Activated CD8-positive, alpha-beta memory T cell treated with anti-CD3 and anti-CD28 coated beads, Interleukin-2, amount 50 U/mL, for 1 hour (primary cell): ENCODE results near the gene PPP3R2.
"Not testable (repeated sequence)": the region's sequence is repeated elsewhere in the genome, so short reads cannot be mapped to it uniquely, and the experiment has no call there.

Experiments
- DNase-seq: peaks from one replicate; pipeline ENCODE4 v3.0.0-alpha.2; 2020; ENCODE audit errors: extremely low read depth

The PPP3R2 gene, protein sequence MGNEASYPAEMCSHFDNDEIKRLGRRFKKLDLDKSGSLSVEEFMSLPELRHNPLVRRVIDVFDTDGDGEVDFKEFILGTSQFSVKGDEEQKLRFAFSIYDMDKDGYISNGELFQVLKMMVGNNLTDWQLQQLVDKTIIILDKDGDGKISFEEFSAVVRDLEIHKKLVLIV

DNA sequence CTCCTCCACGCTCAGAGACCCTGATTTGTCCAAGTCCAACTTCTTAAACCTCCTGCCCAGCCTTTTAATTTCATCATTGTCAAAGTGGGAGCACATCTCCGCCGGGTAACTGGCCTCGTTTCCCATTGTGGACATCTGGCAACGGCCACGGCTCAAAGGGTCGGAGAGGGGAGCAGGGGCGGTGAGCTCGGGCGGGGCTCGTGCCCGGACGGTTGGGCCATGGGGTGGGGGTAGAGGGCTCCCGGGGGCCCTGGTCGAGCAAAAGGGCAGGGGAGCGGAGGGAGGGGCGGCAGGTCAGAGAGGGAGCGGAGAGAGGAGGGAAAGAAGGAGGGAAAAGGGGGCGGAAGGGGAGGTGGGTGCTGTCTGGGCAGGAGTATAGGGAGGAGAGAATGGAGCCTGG is at the start of gene PPP3R2:
Gene PPP3R2 (minus strand): TSS at position 174 of the 400 bp plus-strand sequence. CDS start 48 bp downstream, at position 126.
- DNase-seq: no peak

DNA sequence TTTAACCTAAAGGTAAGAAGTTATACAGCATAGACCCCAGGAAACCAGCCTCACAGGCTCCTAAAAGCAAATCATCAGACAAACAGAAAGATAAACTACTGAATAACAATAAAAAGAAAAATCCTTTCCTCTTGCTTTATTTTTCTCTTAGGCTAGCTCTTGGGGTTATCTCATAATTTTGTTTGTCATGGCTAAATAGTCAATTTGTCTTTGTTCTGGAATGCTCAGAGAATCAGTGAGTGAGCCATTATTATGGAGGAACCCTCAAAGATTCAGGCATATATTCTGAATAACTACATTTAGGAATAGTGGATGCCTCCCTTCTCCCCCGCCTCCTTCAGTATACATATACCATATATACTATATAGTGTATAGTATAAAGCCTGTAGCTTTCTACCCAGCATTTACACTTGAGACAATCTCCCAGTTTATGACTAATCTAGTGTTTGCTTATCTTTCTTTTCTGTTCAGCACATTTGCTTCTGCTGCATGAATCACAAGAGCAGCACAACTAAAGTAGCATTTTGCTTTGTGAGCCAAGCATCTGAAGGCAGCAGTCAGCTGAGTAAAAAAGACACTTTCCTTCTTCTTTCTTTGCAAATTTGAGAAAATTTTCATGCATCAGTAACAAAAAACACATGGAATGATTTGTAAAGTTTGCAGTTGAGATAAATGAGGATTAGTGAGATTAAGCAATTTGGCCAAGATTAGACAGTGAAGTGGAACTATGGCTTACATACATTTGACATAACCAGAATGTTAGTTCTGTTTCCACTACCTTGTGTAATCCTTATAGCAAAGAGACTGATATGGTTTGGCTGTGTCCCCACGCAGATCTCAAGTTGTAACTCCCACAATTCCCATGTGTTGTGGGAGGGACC is 45.3 kb upstream of the PPP3R2 start:
- no peak for DNase-seq

DNA sequence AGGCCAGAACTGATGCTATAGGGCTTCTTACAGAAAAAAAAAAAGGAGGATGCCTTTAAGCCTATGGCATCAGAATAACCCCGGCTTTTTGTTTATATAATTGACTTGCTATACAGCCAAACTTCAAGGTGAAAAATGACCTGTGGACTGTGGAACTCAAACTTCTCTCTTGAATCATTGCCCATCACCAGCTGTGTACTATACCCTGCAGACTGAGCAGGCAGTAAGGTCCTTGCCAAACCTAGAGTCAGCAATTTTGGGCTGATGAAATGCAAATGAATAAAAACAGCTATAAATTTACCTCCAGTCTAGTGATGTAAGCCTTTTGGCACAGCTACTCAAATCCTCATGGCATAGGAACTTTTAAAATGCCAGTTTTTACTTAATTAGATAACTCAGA is 44.5 kb upstream of the PPP3R2 start:
- DNase-seq: no peak

DNA sequence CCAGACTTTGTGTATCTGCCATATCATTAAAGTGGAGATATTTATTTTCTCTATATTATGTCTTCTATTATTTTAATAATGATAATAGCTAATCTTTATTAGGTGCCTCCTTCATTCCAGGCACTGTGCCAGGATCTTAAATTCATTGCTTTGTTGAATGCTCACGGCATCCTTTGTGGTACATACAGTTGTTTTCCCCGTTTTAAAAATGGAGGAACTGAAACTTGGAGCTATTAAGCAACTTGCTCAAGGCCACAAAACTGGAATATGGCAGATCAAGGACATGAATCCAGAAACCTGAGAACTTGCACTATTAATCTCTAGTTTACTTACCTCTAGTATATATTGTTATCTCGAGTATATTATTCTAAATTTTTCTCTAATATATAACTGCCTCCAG is 41.5 kb upstream of the PPP3R2 start:
- no peak for DNase-seq

DNA sequence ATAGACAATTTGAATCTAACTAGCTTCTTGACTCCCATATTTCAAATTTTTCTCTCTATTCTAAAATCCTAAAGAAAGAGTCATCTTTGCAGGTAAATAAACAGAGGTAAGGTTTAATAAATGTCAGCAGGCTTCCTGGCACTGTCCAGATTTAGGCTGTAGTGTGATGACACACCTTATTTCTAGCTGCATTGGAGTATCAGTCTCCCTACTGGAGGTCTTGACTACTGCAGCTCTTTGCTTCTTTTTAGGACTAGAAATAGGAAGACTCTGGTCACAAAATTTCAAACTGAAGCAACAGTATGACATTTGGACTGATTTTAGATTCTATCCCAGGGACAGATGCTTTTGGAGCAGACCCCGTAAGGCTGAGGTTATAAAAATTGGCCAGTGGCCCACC is 40.7 kb upstream of the PPP3R2 start:
- no peak for DNase-seq

DNA sequence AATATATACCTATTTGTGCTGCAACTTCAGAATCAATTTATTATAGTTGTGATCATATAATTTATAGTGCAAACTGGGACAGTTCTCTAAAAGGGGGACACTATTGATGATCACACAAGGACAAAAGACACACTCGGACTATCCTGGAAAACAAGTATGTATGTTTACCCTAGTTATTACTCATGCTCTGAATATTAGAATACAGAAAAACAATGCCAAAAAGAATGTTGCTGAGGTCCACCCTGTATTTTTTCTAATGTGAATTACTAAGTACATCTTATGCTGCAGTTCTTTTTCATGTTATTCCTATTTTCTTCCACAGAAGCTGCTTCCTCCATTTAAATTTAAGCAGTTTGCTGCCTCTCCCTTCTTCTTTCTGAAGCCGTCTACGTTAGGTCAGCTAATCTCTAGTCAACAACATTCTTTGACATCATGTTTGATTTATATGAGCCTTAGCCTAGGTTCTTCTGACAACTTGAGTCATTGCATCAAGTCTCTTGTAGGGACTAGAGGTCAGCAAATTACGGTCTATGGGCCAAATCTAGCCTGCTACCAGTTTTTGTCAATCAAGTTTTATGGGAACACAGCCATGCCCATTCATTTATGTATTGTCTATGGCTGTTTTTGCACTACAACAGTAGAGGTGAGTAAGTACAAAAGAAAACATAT is 40.1 kb upstream of the PPP3R2 start:
- no peak for DNase-seq

DNA sequence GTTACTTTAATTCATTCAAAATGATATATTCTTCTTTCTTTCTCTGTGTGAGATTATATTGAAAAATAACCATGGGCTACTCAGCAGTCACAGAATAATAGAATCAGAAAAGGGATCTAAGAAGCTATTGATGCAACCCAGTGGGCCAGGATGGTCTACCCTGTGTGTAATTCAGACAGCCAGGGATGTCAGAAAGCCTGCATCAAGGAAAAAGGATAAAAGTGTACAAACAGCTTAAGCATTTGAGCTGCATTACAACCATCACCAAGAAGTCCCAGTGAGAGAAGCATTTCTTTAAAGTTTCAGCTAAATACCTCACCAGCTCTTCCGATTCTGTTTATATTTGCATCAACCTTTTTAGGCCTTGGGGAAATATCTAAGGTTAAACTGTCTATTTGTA is 37.8 kb upstream of the PPP3R2 start:
- DNase-seq: no peak

DNA sequence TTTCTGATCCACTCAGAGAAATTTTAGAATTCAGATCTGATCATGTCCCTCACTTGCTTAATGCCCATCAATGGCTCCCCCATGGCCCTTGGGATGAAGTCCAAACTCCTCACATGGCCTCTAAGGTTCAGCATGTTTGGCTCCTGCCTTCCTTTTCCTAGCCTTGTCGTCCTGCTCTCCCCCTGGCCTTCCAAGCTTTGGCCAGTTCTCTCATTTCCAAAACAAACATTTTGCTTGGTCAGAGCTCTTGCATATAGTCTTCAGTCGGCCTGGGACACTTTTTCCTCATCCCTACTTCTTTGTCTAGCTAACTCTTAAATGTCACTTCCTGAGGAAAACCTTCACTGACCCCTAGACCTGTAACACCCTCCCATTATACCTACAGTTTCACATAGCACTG is 37.1 kb upstream of the PPP3R2 start:
- no peak for DNase-seq

DNA sequence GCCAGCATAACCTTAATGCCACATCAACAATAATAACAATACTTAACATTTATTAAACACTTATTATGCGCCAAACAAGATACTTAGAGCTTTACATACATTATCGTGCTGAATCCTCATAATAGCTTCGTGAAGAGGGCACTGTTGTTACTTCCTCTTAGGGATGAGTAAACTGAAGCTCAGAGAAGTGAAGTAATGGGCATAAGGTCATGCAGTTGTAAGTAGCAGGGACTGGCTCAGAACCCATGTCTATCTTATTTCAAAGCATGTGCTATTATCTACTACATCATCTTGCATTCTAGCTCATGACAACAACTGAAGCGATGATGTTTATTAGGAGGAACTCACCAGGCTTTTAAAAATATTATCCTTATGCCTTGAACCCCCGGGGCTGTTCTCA is 34.9 kb upstream of the PPP3R2 start:
- DNase-seq: no peak

DNA sequence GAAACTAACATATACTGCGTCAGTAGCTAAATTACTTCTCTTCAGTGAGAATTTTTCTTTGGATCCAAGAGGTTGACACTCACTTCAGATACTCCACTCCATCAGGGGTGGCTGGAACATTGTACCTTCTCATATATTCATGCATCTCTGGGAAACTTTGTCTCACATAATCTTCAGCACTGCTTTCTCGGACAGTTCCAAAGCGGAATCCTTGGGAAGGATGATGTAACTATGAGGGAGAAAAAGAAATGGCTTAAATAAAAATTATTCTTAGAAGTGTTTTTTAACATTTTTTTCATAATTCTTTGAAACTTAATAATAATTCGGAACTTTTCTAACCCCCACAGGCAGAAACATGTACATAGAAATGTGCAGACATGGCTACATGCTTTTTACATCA is 33.4 kb upstream of the PPP3R2 start:
- DNase-seq: no peak

DNA sequence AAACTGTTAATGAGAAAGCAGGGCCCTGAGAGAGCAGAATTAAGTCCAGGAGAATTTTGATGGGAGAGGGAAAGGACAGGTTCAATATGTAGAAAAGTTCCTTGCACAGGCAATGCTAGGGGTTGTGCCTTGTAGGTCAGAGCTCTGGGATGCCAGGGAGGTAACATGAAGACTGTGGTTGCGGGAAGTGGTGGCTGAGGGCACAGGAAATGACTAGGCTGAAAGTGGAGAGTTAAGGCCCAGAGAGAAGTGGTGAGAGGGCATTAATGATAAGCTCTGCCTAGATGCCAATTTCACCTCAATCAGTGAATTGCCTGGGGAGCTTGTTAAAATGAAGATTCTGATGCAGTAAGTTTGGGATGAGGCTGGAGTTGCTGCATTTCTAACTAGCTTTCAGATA is 31.5 kb upstream of the PPP3R2 start:
- no peak for DNase-seq

DNA sequence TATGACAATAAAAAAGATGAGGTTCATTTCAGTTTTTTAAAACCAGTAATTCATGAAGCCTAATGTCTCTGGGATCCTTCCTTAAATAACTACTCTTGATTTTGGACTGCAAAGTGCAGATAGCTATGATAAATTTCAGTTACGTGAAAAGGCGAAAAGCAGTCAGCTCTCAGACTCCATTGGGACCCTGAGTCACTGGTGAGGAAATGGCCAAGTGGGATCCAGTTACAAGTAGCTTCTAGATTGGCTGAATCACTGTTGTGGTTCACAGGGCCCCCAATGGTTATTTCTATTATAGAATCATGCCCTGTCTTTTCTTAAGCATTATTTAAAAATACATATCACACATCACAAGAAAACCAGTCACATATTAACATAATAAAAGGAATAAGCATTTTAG is 31.1 kb upstream of the PPP3R2 start:
- DNase-seq: no peak

DNA sequence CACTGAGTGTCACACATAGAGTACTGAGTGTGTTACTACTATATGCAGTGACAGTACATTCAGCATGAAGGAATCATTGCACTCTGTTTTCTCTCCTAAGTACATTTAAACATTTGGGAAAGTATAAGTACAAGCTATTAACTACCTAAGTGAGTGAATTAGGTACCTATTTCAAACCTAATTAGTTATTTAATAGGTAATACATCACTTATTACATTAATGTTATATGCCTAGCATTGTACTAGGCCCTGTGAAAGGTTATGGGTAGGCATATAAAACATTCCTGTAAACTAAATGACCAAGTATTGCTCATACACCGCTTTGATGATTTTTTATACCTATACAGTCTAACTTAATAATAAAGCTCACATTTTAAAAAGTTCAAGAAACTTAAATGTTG is 25.7 kb upstream of the PPP3R2 start:
- DNase-seq: no peak

DNA sequence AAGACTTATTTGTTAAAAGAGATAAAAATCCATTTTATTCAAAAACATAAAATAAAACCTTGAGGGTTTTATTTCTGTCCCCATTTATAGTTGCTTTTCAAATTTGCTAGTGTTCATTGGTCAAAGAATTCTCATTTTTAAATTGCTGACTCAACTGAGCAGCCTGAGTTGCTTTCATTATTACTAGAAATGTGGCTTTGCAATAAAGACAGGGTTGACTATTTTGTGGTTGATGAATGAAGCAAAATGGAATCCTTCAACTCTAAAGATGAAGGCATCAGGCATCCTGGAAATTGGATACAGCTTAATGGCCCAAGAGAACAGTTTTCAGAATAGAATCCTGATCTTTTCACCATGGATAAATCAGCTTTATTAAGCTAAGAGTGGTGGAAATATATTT is 23.9 kb upstream of the PPP3R2 start:
- no peak for DNase-seq

DNA sequence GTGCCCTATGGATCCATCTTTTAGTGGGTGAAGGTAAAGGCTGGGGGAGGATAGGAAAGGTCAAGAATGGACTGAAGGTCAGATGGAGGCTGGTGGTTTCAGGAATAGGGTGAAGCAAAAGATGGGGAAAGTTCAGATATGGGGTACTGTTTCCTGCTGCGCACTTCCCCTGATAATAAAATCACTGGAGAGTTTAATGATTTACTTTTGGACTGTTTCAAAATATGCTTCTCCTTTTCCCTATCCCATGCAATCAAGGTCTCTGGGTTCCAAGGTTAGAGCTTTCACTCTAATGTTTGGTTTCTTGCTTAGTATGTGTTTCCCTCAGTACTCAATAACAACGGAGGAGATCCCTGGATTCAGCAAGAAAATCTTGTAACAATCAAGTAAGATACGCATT is 10.8 kb upstream of the PPP3R2 start:
- no peak for DNase-seq

DNA sequence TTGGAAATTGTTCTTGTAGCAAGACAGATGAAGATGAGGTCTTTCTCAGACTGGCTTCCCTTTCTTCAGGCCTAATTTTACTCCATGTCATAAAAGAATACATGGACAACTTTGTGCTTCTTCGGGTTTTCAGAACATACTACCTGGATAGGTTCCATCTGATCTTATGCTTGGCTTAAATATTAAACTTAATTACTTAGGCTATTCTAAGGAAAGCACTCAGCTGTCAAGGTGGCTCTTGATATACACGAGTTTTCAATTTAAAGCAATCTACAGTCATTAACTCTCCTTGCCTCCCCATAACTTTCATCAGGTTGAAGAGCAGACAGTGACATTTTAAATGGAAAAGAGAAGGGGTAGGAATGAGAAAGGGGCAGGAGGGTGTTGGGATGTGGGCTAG is 9.5 kb upstream of the PPP3R2 start:
- DNase-seq: no peak

DNA sequence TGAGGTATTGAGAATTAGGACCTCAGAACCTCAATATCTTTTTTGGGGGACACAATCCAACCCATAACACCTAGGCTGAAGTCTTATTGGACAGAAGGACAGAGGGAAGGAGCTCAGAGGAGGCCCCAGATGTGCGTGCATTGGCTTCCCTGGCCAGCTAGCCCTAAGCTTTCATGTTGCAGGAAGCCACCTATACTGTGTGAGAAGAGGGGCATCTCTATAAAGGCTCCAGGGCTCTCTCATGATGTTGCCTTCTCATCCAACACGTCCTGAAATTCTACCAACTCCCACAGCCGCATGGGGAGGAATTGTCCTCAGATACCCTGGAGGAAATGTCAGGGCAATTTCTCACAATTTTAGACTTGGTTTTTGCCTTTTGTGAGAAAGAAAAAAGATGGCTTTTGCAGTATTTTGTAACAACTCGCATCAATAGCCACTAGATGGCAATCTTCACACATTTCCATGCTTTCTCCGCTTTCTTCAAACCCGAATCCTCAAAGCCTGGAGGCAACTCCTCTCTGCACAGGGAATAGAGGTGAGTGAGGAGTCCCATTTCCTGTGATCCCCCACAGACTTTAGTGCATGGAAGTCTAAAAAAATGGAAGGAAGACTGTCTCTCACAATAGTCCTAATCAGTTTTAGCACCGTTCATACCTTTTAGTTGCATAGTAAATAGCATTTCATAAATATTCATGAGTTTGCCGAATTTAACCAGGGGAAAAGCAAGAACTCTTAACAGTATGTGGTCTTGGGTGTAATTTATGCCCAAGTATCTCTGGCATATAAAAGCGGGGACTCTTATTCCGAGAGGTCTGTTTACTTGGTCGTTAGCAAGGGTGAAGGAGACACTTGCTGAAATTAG is 7.4 kb upstream of the PPP3R2 start:
- no peak for DNase-seq

DNA sequence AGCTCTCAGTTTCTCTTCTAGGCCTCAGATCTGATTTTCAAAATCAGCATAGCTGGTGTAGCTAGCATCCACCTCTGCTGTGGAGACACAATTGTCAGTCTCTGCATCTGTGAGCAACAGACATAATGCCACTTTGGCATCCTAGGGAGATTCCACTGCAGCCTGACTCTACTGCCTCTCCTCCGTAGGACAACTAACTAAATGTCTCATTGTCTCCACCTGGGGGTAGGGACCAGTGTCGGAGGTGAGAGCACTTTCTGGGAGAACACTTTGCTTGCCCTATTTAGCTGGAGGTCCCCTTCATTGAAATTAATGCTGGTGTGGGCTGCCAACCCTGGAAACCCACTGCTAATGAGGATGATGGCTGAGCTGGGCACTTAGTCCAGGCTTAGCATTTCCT is 1.4 kb downstream of the PPP3R2 start:
- DNase-seq: no peak

DNA sequence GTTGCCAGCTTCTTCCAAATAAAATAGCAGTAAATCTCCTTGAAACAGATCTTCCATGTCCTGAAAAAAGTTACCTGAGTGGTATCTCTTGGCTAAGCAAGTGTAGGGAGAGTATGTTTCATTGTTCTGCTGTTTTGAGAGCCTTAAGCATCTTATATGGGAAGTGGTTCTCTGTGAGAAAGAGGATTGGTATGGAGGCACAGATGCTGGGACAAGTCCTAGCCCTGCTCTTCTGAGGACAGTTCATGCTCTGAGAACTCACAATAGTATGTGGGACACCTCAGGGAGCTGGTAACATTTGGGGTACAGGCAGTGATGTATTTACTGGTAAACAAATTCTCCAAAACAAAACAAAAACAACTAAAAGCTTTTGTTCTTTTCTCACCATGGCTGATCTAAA is 2.0 kb downstream of the PPP3R2 start:
- no peak for DNase-seq

DNA sequence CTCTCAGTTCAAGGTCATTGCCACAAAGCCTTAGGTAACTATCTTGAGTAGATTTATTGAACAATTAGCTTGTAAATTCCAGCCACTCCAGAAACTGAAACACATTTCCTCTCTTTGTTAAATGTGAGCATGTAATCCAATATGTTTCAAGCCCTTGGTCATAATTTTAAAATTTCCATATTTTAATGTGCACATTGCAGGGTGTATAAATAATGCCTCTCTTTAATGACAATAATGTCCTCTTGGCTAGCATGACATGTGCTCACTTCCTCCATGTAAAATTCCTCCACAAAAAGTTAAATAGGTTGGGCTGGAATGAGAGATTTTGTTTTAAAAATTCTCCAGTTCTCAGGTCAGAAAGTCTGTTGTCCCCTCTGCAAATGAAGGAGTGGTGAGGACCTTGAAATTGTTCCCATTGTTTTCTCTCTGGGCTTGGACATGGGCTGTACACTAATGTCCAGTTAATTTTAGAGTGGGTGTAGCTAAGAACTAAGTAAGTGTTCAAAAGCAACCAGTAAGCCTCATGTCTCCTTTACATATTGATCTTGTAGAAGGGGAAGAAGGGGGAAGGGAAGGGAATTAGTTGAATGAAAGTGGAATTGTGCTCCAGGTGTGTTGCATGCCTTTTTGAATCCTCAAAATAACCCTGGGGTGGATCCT is 2.9 kb downstream of the PPP3R2 start:
- DNase-seq: no peak

DNA sequence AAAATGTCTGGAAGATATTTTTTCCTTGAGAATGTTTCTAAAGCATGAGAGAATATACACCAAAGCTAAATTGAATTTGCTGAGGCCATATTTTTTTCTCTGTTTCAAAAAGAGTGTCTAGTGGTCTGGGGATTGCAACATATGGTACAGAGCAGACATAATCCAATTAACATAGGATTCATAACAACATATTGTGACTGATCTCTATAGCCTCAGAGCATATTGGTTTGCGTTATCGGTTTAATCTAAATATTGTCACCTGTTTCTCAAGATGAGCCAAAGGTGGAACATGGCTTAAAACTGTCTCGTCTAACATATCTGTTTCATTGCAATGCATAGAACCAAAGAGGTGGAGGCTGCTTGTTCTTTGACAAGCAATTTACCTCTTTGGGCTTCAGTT is 3.9 kb downstream of the PPP3R2 start:
- no peak for DNase-seq

DNA sequence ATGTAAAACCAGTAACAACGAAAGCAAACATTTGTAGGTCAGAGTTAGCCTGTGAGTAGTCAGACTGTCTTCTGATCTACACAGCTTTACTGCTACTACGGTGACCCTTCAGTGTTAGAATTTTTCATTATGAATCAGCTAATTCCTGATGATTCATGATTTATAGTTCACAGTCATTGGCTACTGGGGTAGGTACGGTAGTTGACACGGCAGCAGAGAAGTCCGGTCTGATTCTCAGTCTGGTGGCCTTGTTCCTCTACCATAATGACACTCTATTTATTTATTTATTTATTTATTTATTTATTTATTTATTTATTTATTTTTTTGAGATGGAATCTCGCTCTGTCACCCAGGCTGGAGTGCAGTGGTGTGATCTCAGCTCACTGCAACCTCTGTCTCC is 4.7 kb downstream of the PPP3R2 start:
- not testable (repeated sequence) for DNase-seq
